ENCODE data around the gene DLG5. TPM values are rescaled to one million over a fixed set of nuclear protein-coding genes. Genes with fewer than 3 reads are reported as not detected.

The DLG5 gene
- total RNA-seq, 1 experiment from 2014 or later = 69.7 TPM

DNA sequence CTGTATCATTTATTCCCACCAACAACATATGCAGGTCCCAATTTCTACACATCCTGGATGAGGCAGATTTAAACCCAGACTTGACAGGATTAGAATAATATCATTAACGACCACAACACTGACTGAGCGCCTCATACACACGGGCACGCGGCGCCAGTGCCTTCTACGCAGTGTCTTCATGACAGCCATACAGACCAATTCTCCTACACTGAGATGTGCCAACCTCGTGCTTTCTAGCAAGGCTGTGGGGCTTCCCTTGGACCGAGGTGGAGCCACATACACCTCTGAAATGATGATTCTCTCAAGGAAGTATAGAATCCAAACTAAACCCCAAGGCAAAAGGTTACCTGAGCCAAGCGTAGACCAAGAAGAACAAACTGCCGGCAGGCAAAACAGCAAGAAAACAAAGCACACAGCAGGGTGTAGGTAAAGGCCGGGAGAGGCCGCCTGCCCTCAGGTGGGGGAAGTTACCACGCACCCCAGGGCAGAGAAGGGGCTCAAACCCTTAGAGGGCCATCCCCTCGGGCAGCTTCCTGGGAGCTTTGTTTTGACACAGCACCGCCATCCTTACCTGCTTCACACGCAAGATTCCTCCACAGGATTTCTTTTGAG lies 75.8 kb downstream of the DLG5 start:
- Histone ChIP-seq H3K4me1 (peaks cover 31% of the 10 kb centered on the region), H3K4me3 (ENCODE audit: low read depth, low read length) (no peak overlapping the region), H3K9me3 (no peaks in the 10 kb centered on the region), H3K27me3 (replicated peaks; ENCODE audit: control insufficient read depth, insufficient read depth, low read length) (no peaks in the 10 kb centered on the region), H3K36me3 (ENCODE audit: control insufficient read depth, insufficient read depth, low read length) (peaks cover 6% of the 10 kb centered on the region)
- Mint-ChIP-seq H3K4me3 (ENCODE audit: unreplicated experiment) (no peak overlapping the region), H3K4me1 (ENCODE audit: low read depth, unreplicated experiment) (peaks cover 35% of the 10 kb centered on the region), H3K27ac (ENCODE audit: unreplicated experiment) (peak overlapping the region; percentile 86), H3K27me3 (ENCODE audit: insufficient read depth, unreplicated experiment) (no peaks in the 10 kb centered on the region), H3K36me3 (ENCODE audit: insufficient read depth, unreplicated experiment) (peaks cover 54% of the 10 kb centered on the region), H3K9me3 (ENCODE audit: unreplicated experiment) (no peaks in the 10 kb centered on the region)
- CTCF ChIA-PET = no interaction called here
- intact Hi-C loops (cut with micrococcal nuclease; ENCODE audit: unreplicated experiment) = no loop called here
- BruUV-seq (replicated peaks) = no TSS peak
- TF ChIP-seq, protein P1, sequence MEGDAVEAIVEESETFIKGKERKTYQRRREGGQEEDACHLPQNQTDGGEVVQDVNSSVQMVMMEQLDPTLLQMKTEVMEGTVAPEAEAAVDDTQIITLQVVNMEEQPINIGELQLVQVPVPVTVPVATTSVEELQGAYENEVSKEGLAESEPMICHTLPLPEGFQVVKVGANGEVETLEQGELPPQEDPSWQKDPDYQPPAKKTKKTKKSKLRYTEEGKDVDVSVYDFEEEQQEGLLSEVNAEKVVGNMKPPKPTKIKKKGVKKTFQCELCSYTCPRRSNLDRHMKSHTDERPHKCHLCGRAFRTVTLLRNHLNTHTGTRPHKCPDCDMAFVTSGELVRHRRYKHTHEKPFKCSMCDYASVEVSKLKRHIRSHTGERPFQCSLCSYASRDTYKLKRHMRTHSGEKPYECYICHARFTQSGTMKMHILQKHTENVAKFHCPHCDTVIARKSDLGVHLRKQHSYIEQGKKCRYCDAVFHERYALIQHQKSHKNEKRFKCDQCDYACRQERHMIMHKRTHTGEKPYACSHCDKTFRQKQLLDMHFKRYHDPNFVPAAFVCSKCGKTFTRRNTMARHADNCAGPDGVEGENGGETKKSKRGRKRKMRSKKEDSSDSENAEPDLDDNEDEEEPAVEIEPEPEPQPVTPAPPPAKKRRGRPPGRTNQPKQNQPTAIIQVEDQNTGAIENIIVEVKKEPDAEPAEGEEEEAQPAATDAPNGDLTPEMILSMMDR (IDR thresholded peaks at IDR 0.05; ENCODE audit: insufficient read depth in 1 of 2, low read depth in 1 of 2, low read length in 1 of 2, severe bottlenecking in 1 of 2, unreplicated experiment in 1 of 2) = no peak
- DNase-seq = no peak
- POLR2A ChIA-PET = no interaction called here

DNA sequence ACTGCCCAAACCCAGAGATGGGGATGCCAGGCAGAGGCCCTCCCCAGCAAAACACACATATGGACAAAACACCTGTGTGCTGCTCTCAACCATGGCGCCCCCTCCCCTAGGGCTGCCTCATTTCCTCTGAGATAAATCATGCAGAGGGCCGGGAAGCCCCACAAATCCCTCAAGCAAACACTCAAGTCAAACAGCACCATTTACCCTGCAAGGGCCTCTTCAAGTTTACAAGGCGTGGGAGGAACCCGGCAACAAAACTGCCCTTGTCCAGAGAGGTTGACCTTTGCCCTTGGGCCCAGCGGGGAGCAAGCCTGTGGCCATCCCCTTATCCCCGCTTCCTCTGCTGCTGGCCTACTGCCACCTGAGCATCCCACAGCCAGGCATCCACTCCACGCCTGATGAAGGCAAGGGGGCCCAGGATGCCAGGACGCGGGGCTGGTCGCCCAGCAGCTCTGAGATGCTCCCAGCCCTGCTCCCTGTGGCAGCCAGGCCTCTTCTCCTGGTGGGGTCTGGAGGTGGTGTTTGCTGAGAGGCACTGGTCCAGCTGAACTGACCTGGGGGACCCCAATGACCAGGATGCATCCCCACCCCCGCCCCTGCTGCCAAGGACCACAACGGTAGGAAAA lies 77.4 kb downstream of the DLG5 start:
- TF ChIP-seq, protein P1 (IDR thresholded peaks at IDR 0.05; ENCODE audit: insufficient read depth in 1 of 2, low read depth in 1 of 2, low read length in 1 of 2, severe bottlenecking in 1 of 2, unreplicated experiment in 1 of 2) = peak in 1 of 2 experiments; percentile 13
- no peaks in the 10 kb centered on the region for H3K27me3 Mint-ChIP-seq (ENCODE audit: insufficient read depth, unreplicated experiment)
- ChIA-PET POLR2A (no interaction called here), CTCF (no interaction called here)
- H3K4me3 Mint-ChIP-seq (ENCODE audit: unreplicated experiment) = peak overlapping the region; percentile 19
- peak overlapping the region; percentile 86 for H3K27ac Mint-ChIP-seq (ENCODE audit: unreplicated experiment)
- Histone ChIP-seq H3K9me3 (no peaks in the 10 kb centered on the region), H3K27me3 (replicated peaks; ENCODE audit: control insufficient read depth, insufficient read depth, low read length) (no peaks in the 10 kb centered on the region), H3K4me1 (peaks cover 31% of the 10 kb centered on the region), H3K4me3 (ENCODE audit: low read depth, low read length) (no peak overlapping the region), H3K36me3 (ENCODE audit: control insufficient read depth, insufficient read depth, low read length) (peaks cover 6% of the 10 kb centered on the region)
- intact Hi-C loops (cut with micrococcal nuclease; ENCODE audit: unreplicated experiment) = loop anchor here (1.0 to 5.0 kb wide), 5 partner anchors 8 to 153 kb away; partner anchors contain the start of gene DLG5
- peaks cover 48% of the 10 kb centered on the region for H3K4me1 Mint-ChIP-seq (ENCODE audit: low read depth, unreplicated experiment)
- H3K9me3 Mint-ChIP-seq (ENCODE audit: unreplicated experiment) = no peaks in the 10 kb centered on the region
- BruUV-seq (replicated peaks) = no TSS peak
- peaks cover 60% of the 10 kb centered on the region for H3K36me3 Mint-ChIP-seq (ENCODE audit: insufficient read depth, unreplicated experiment)
- peak; percentile 86 to 93 for DNase-seq

DNA sequence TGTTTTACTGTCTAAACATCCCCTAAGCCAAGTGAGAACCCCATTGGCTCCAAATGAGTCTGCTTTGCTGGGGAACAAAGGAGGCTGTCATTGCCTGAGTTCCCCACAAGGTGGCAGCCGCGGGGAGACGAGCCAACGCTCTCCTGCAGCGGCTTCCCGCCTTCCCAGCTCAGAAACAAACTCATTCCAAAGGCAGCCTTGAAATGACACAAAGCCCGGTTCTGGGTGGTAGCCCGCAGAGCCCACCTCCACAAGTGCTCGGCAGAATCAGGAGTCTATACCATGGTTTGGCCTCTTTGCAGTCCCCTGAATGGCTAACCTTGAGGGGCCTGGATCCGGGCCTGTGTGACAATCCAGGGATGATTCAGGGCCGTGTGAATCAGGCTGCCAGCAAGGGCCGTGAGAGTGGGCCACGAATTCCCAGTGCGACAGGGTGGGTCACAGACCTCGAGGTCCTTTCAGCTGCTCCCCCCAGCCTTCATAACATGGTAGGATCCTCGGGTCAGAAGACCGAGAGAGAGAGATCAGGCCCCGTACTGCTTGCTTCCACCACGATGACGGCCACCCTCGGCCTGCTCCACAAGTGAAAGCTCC lies 79.7 kb downstream of the DLG5 start:
- ChIA-PET POLR2A (interaction anchor here (0.6 kb wide), 1 partner anchor 42 kb away, joined by 3 read pairs; no protein-coding TSS in a partner anchor), CTCF (interaction anchor here (1.0 to 1.6 kb wide), 9 partner anchors 13 to 182 kb away, joined by 3 to 19 read pairs (median 5); no protein-coding TSS in a partner anchor)
- H3K27me3 Mint-ChIP-seq (ENCODE audit: insufficient read depth, unreplicated experiment) = no peaks in the 10 kb centered on the region
- no peaks in the 10 kb centered on the region for H3K9me3 ChIP-seq
- H3K27ac Mint-ChIP-seq (ENCODE audit: unreplicated experiment) = no peak overlapping the region
- peaks cover 48% of the 10 kb centered on the region for H3K4me1 Mint-ChIP-seq (ENCODE audit: low read depth, unreplicated experiment)
- H3K4me3 Mint-ChIP-seq (ENCODE audit: unreplicated experiment) = no peak overlapping the region
- peaks cover 67% of the 10 kb centered on the region for H3K36me3 Mint-ChIP-seq (ENCODE audit: insufficient read depth, unreplicated experiment)
- peaks cover 31% of the 10 kb centered on the region for H3K4me1 ChIP-seq
- no peaks in the 10 kb centered on the region for H3K9me3 Mint-ChIP-seq (ENCODE audit: unreplicated experiment)
- BruUV-seq (replicated peaks) = no TSS peak
- H3K4me3 ChIP-seq (ENCODE audit: low read depth, low read length) = no peak overlapping the region
- TF ChIP-seq, protein P1 (IDR thresholded peaks at IDR 0.05; ENCODE audit: insufficient read depth in 1 of 2, low read depth in 1 of 2, low read length in 1 of 2, severe bottlenecking in 1 of 2, unreplicated experiment in 1 of 2) = peak; percentile 91 to 94
- peaks cover 6% of the 10 kb centered on the region for H3K36me3 ChIP-seq (ENCODE audit: control insufficient read depth, insufficient read depth, low read length)
- H3K27me3 ChIP-seq (replicated peaks; ENCODE audit: control insufficient read depth, insufficient read depth, low read length) = no peaks in the 10 kb centered on the region
- peak; percentile 72 to 87 for DNase-seq
- intact Hi-C loops (cut with micrococcal nuclease; ENCODE audit: unreplicated experiment) = loop anchor here (2.0 to 5.0 kb wide), 4 partner anchors 60 to 182 kb away; partner anchors contain the start of gene POLR3A

All from Caco-2 (cell line).